ENCODE results near the gene UST. TPM values are rescaled to one million over a fixed set of nuclear protein-coding genes. Genes with fewer than 3 reads are reported as not detected.

Gene UST
- total RNA-seq, 1 experiment from 2014 or later, result 10.0 TPM

DNA sequence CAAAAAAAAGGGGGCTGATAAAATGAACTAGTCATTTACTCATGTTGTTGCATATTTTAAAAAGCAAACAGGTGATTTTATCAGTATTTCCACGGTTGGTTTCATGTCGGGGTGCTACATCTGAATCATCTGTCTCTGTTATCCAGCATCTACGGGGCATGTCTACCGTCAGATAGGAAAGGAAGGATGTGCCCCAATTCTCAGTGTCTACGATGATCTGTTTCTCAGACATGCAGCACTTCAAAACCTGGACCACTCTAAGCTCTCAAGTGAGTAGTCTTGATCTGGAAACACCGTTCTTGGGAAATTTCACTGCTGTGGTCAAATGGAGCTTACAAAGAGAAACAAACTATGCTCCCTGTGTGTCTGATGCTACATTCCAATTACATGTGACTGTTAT, 330.4 kb downstream of the UST start:
- ChIA-PET POLR2A (interaction anchor here (0.7 to 5.7 kb wide), 11 partner anchors 14 to 640 kb away, joined by 3 to 78 read pairs (median 4); partner anchors contain the start of gene GINM1), CTCF (interaction anchor here (0.6 to 2.3 kb wide), 4 partner anchors 12 to 49 kb away, joined by 4 to 10 read pairs (median 6); no protein-coding TSS in a partner anchor)
- Mint-ChIP-seq H3K9me3 (ENCODE audit: unreplicated experiment) (no peaks in the 10 kb centered on the region), H3K27me3 (ENCODE audit: insufficient read depth, unreplicated experiment) (no peaks in the 10 kb centered on the region), H3K4me1 (ENCODE audit: insufficient read depth, unreplicated experiment) (peaks cover 22% of the 10 kb centered on the region), H3K27ac (ENCODE audit: low read depth, unreplicated experiment) (peak overlapping the region; percentile 70), H3K4me3 (ENCODE audit: unreplicated experiment) (no peak overlapping the region), H3K36me3 (ENCODE audit: insufficient read depth, unreplicated experiment) (peaks cover 4% of the 10 kb centered on the region)
- DNase-seq (ENCODE audit: unreplicated experiment), result no peak
- intact Hi-C loops (cut with micrococcal nuclease), result no loop called here
- TF ChIP-seq, protein P1, sequence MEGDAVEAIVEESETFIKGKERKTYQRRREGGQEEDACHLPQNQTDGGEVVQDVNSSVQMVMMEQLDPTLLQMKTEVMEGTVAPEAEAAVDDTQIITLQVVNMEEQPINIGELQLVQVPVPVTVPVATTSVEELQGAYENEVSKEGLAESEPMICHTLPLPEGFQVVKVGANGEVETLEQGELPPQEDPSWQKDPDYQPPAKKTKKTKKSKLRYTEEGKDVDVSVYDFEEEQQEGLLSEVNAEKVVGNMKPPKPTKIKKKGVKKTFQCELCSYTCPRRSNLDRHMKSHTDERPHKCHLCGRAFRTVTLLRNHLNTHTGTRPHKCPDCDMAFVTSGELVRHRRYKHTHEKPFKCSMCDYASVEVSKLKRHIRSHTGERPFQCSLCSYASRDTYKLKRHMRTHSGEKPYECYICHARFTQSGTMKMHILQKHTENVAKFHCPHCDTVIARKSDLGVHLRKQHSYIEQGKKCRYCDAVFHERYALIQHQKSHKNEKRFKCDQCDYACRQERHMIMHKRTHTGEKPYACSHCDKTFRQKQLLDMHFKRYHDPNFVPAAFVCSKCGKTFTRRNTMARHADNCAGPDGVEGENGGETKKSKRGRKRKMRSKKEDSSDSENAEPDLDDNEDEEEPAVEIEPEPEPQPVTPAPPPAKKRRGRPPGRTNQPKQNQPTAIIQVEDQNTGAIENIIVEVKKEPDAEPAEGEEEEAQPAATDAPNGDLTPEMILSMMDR (IDR thresholded peaks at IDR 0.05; ENCODE audit: unreplicated experiment), result no peak
- BruUV-seq (replicated peaks), result no TSS peak

DNA sequence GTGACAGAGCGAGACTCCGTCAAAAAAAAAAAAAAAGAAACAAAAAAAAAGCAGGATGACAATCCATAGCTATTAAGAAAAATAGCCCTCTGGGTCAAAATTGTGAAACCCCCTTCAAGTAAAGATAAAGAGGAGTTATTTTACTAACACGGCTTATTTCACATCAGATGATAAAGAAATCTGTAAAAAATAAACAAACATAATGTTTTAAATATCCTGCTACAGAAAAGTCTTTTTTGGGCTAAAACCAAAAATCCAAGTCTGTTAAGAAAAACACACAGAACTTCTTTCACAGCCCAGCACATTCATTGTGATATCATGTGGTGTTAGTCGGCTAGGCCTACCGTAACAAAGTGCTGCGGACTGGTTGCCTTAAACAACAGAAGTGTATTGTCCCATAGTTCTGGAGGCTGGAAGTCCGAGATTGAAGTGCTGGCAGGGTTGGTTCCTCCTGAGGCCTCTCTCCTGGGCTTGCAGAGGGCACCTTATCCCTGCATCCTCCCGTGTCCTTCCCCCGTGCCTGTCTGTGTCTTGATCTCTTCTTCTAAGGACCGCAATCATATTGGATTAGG, 331.5 kb downstream of the UST start:
- H3K4me3 Mint-ChIP-seq (ENCODE audit: unreplicated experiment), result no peak overlapping the region
- BruUV-seq (replicated peaks), result no TSS peak
- H3K9me3 Mint-ChIP-seq (ENCODE audit: unreplicated experiment), result no peaks in the 10 kb centered on the region
- H3K27me3 Mint-ChIP-seq (ENCODE audit: insufficient read depth, unreplicated experiment), result no peaks in the 10 kb centered on the region
- peaks cover 22% of the 10 kb centered on the region for H3K4me1 Mint-ChIP-seq (ENCODE audit: insufficient read depth, unreplicated experiment)
- POLR2A ChIA-PET, result interaction anchor here (0.6 to 5.7 kb wide), 4 partner anchors 15 to 467 kb away, joined by 3 to 78 read pairs (median 40); no protein-coding TSS in a partner anchor
- intact Hi-C loops (cut with micrococcal nuclease), result no loop called here
- TF ChIP-seq, protein P1 (IDR thresholded peaks at IDR 0.05; ENCODE audit: unreplicated experiment), result no peak
- CTCF ChIA-PET, result interaction anchor here (0.6 to 2.3 kb wide), 4 partner anchors 47 to 382 kb away, joined by 3 to 10 read pairs (median 7); no protein-coding TSS in a partner anchor
- H3K36me3 Mint-ChIP-seq (ENCODE audit: insufficient read depth, unreplicated experiment), result peaks cover 4% of the 10 kb centered on the region
- H3K27ac Mint-ChIP-seq (ENCODE audit: low read depth, unreplicated experiment), result no peak overlapping the region
- DNase-seq (ENCODE audit: unreplicated experiment), result no peak

GRCh38 chr6:149079456-149079855, 332.6 kb downstream of the UST start:
- POLR2A ChIA-PET, result interaction anchor here (0.6 to 2.6 kb wide), 15 partner anchors 9 to 352 kb away, joined by 3 to 61 read pairs (median 4); partner anchors contain the start of gene TAB2
- CTCF ChIA-PET, result interaction anchor here (1.3 to 2.3 kb wide), 10 partner anchors 10 to 437 kb away, joined by 3 to 25 read pairs (median 9); no protein-coding TSS in a partner anchor
- no peaks in the 10 kb centered on the region for H3K9me3 Mint-ChIP-seq (ENCODE audit: unreplicated experiment)

More at GRCh38 chr6:149079456-149079855, 332.6 kb downstream of the UST start:
- intact Hi-C loops (cut with micrococcal nuclease), result no loop called here
- DNase-seq (ENCODE audit: unreplicated experiment), result no peak
- Mint-ChIP-seq H3K36me3 (ENCODE audit: insufficient read depth, unreplicated experiment) (peaks cover 8% of the 10 kb centered on the region), H3K4me3 (ENCODE audit: unreplicated experiment) (no peak overlapping the region), H3K27me3 (ENCODE audit: insufficient read depth, unreplicated experiment) (no peaks in the 10 kb centered on the region), H3K4me1 (ENCODE audit: insufficient read depth, unreplicated experiment) (peaks cover 22% of the 10 kb centered on the region), H3K27ac (ENCODE audit: low read depth, unreplicated experiment) (peak overlapping the region; percentile 54)
- TF ChIP-seq, protein P1 (IDR thresholded peaks at IDR 0.05; ENCODE audit: unreplicated experiment), result no peak
- BruUV-seq (replicated peaks), result no TSS peak

All from MCF 10A (cell line).